ENCODE data around the gene RETNLB.

The RETNLB gene

GRCh38 chr3:108757404-108757982 lies at the start of gene RETNLB:
RETNLB (minus strand) TSS chr3:108757410; CDS start chr3:108757185, 225 bp downstream.
- no peak for DNase-seq (ENCODE audit: low spot score)

- no peak for DNase-seq (ENCODE audit: low spot score)
Observed at GRCh38 chr3:108806316-108806715, 49.1 kb upstream of the RETNLB start.

- DNase-seq (ENCODE audit: low spot score) = no peak
Observed at GRCh38 chr3:108804966-108805365, 47.8 kb upstream of the RETNLB start.

GRCh38 chr3:108804437-108804836 lies 47.2 kb upstream of the RETNLB start:
- DNase-seq (ENCODE audit: low spot score) = no peak

- DNase-seq (ENCODE audit: low spot score) = no peak
Observed at GRCh38 chr3:108791473-108791872, 34.3 kb upstream of the RETNLB start.

GRCh38 chr3:108780235-108780634 lies 23.0 kb upstream of the RETNLB start:
- no peak for DNase-seq (ENCODE audit: low spot score)

GRCh38 chr3:108779496-108779895 lies 22.3 kb upstream of the RETNLB start:
- DNase-seq (ENCODE audit: low spot score) = no peak

GRCh38 chr3:108775649-108776048 lies 18.4 kb upstream of the RETNLB start:
- no peak for DNase-seq (ENCODE audit: low spot score)

GRCh38 chr3:108767253-108767652 lies 10.0 kb upstream of the RETNLB start:
- no peak for DNase-seq (ENCODE audit: low spot score)

- DNase-seq (ENCODE audit: low spot score) = no peak
Observed at GRCh38 chr3:108755686-108756085, 1.5 kb downstream of the RETNLB start.

- DNase-seq (ENCODE audit: low spot score) = no peak
Observed at GRCh38 chr3:108744762-108745161, 12.4 kb downstream of the RETNLB start.

- no peak for DNase-seq (ENCODE audit: low spot score)
Observed at GRCh38 chr3:108742929-108743328, 14.3 kb downstream of the RETNLB start.

- no peak for DNase-seq (ENCODE audit: low spot score)
Observed at GRCh38 chr3:108736821-108737220, 20.4 kb downstream of the RETNLB start.

- no peak for DNase-seq (ENCODE audit: low spot score)
Observed at GRCh38 chr3:108728934-108729333, 28.3 kb downstream of the RETNLB start.

- DNase-seq (ENCODE audit: low spot score) = no peak
Observed at GRCh38 chr3:108728105-108728504, 29.1 kb downstream of the RETNLB start.

GRCh38 chr3:108724101-108724500 lies 33.1 kb downstream of the RETNLB start:
- no peak for DNase-seq (ENCODE audit: low spot score)

GRCh38 chr3:108722724-108723123 lies 34.5 kb downstream of the RETNLB start:
- no peak for DNase-seq (ENCODE audit: low spot score)

GRCh38 chr3:108719178-108719806 lies 37.9 kb downstream of the RETNLB start:
- DNase-seq (ENCODE audit: low spot score) = no peak

- DNase-seq (ENCODE audit: low spot score) = no peak
Observed at GRCh38 chr3:108718454-108718853, 38.8 kb downstream of the RETNLB start.

GRCh38 chr3:108713816-108714215 lies 43.4 kb downstream of the RETNLB start:
- no peak for DNase-seq (ENCODE audit: low spot score)

GRCh38 chr3:108713009-108713516 lies 44.1 kb downstream of the RETNLB start:
- no peak for DNase-seq (ENCODE audit: low spot score)
